K562 (cell line): Measurements from ENCODE around the gene ZC3H18. TPM values are rescaled to one million over a fixed set of nuclear protein-coding genes. Genes with fewer than 3 reads are reported as not detected.
A peak's percentile ranks its signal among the peaks of the same experiment; 100 is the strongest.

ENCODE experiments used
- ARID2 ChIP-seq: fragments of 450-650 bp; IDR thresholded peaks from 2 replicates; pipeline ENCODE4 v1.6.1; 2017; ENCODE audit warnings: antibody characterized with exemption, mild to moderate bottlenecking
- CBFA2T2 ChIP-seq: fragments of 450-650 bp; conservative IDR thresholded peaks from 2 replicates; pipeline ENCODE4 v1.6.1; 2017; ENCODE audit warnings: mild to moderate bottlenecking
- E2F3 ChIP-seq: fragments of 250-450 bp; sonication (Bioruptor Pico); IDR thresholded peaks from 2 replicates; pipeline ENCODE4 v1.4.0; 2020; ENCODE audit warnings: mild to moderate bottlenecking
- GTF2E2 ChIP-seq: fragments of 200-800 bp; sonication (Bioruptor generic); IDR thresholded peaks from 2 replicates; pipeline ENCODE4 v1.6.1; 2016; ENCODE audit warnings: missing genetic modification characterization, missing compliant biosample characterization
- HMG20A ChIP-seq: fragments of 450-650 bp; formaldehyde crosslinking; conservative IDR thresholded peaks from 2 replicates; pipeline ENCODE4 v1.4.0; 2020; ENCODE audit warnings: mild to moderate bottlenecking, mixed read lengths
- SMAD4 ChIP-seq: fragments of 250-450 bp; sonication (Bioruptor Pico); conservative IDR thresholded peaks from 2 replicates; pipeline ENCODE4 v1.8.0; 2021; ENCODE audit warnings: inconsistent platforms, mild to moderate bottlenecking, moderate library complexity
- U2AF2 ChIP-seq: fragments of 200-400 bp; formaldehyde crosslinking; optimal IDR thresholded peaks from 2 replicates; pipeline ENCODE3; 2017; ENCODE audit warnings: low read depth, mild to moderate bottlenecking, low read length
- ZFP1 ChIP-seq: fragments of 450-650 bp; formaldehyde crosslinking; IDR thresholded peaks from 2 replicates; pipeline ENCODE4 v1.4.0; 2020; ENCODE audit warnings: mild to moderate bottlenecking, mixed read lengths
- ZKSCAN3 ChIP-seq: fragments of 250-450 bp; sonication (Bioruptor Pico); IDR thresholded peaks from 2 replicates; pipeline ENCODE4 v1.4.0; 2020
- ZNF134 ChIP-seq: fragments of 250-450 bp; sonication (Bioruptor Pico); conservative IDR thresholded peaks from 2 replicates; pipeline ENCODE4 v1.4.0; 2020
- ZNF239 ChIP-seq: fragments of 250-450 bp; sonication (Bioruptor Pico); IDR thresholded peaks from 2 replicates; pipeline ENCODE4 v1.4.0; 2020; ENCODE audit warnings: mild to moderate bottlenecking
- polyA plus RNA-seq, 8 experiments: library from polyadenylated mRNA; depleted of rRNA in 4 of 8; stranded (reverse) in 5 of 8; unstranded in 3 of 8; fragments of >200 nt; fragmentation: Nextera tagmentation in 2 of 8; fragmentation: Illumina TruSeq in 1 of 8; extraction: Ambion mirVana in 2 of 8; extraction: Trizol in 1 of 8; gene quantifications; 2 replicates each; pipeline versions ENCODE4 v1.2.1 to v1.2.3, GENCODE V29; 2011 to 2014; ENCODE audit warnings: inconsistent platforms in 1 of 8, missing spikeins in 1 of 8
- total RNA-seq, 7 experiments: library from RNA; depleted of rRNA in 6 of 7; stranded (reverse); fragments of >200 nt in 6 of 7; fragmentation: Illumina TruSeq in 2 of 7; extraction: Trizol in 2 of 7; gene quantifications; 2 replicates each; pipeline versions ENCODE4 v1.2.1 to v1.2.3, GENCODE V29; 2011 to 2021; ENCODE audit warnings: low replicate concordance in 1 of 7
- TF ChIP-seq, protein P1 (sequence below): fragments of 250-450 bp; sonication (Bioruptor Pico); IDR thresholded peaks from 2 replicates; pipeline ENCODE4 v1.8.0; 2021; ENCODE audit warnings: mild to moderate bottlenecking, moderate library complexity
- TF ChIP-seq, protein P2 (sequence below), 2 experiments: fragments of 150-350 bp in 1 of 2; IDR thresholded peaks; 2 replicates each; pipeline ENCODE4 v1.6.1; 2012 to 2016; ENCODE audit warnings: low read depth in 2 of 2, low read length in 2 of 2, mild to moderate bottlenecking in 1 of 2, moderate library complexity in 1 of 2
- TF ChIP-seq, protein P3 (sequence below): fragments of 200-800 bp; sonication (Bioruptor generic); IDR thresholded peaks from 2 replicates; pipeline ENCODE4 v1.6.1; 2017; ENCODE audit warnings: missing genetic modification characterization, missing compliant biosample characterization
- TF ChIP-seq, protein P4 (sequence below), 2 experiments: fragments of 450-650 bp in 1 of 2; sonication (generic) in 1 of 2; formaldehyde crosslinking in 1 of 2; IDR thresholded peaks in 1 of 2; conservative IDR thresholded peaks in 1 of 2; 2 replicates each; pipeline versions ENCODE4 v1.6.1 to v1.8.1; 2016 to 2023; ENCODE audit warnings: mild to moderate bottlenecking in 2 of 2, moderate library complexity in 2 of 2, inconsistent platforms in 1 of 2, missing genetic modification reagents in 1 of 2
- TF ChIP-seq, protein P5 (sequence below): sonication (generic); formaldehyde crosslinking; IDR thresholded peaks from 2 replicates; pipeline ENCODE4 v1.8.0; 2022; ENCODE audit warnings: mild to moderate bottlenecking, missing genetic modification reagents, borderline replicate concordance

The ZC3H18 gene
- total and polyA plus RNA-seq, 9 of the 15 experiments (the other 6 are each of a cell fraction or from before 2014, with no cell fraction given): 1.7 to 88.7 (median 26.9) TPM

DNA sequence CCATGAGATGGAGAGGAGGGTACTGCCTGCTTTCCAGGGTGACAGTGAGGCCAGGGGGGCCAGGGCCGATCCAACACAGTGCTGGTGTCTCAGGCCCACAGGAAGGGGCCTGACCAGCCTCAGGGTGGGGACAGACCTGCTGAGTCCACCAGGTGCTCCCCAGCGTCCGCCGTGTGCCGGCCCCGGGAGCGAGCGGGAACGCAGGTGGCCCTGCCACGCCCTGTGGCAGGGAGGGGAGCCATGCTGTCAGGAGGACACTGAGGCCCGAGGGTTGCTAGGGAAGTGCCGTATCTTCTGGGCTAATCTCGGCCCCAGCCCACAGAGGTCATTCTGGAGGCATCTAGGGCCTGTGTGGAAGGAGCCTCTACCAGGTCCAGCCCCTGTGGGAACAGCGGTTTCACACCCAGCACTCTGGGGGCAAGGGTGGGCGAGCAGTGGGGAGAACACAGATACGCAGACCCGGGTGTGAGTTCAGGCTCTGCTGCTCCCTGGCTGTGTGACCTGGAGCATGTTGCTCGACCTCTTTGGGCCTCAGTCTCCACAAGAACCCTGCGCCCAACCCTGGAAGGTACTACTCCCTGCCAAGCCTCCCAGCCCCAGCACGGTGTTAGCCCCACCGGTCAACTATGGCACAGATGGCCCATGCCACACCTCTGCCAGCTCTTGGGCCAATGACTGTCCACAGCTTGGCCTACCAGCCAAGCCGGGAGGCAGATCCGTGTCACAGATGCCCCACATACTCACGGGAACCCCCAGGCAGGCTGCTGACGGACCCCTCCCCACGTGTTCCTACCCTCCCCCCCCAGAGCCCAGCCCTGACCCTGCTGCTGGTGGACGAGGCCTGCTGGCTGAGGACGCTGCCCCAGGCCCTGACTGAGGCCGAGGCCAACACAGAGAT is 43.9 kb upstream of the ZC3H18 start (continued):
- TF ChIP-seq, protein P1, sequence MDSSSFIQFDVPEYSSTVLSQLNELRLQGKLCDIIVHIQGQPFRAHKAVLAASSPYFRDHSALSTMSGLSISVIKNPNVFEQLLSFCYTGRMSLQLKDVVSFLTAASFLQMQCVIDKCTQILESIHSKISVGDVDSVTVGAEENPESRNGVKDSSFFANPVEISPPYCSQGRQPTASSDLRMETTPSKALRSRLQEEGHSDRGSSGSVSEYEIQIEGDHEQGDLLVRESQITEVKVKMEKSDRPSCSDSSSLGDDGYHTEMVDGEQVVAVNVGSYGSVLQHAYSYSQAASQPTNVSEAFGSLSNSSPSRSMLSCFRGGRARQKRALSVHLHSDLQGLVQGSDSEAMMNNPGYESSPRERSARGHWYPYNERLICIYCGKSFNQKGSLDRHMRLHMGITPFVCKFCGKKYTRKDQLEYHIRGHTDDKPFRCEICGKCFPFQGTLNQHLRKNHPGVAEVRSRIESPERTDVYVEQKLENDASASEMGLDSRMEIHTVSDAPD (CRISPR knock-in tag): no peak
- TF ChIP-seq E2F3 (CRISPR knock-in tag) (no peak), ZNF134 (CRISPR knock-in tag) (no peak), ZKSCAN3 (CRISPR knock-in tag) (no peak), ZFP1 (no peak), HMG20A (CRISPR knock-in tag) (no peak), U2AF2 (no peak), GTF2E2 (tag) (no peak), ZNF239 (no peak), ARID2 (no peak), SMAD4 (CRISPR knock-in tag) (0 out of 2 replicates have a peak, but pooled peaks have one; percentile 29), CBFA2T2 (no peak)
- TF ChIP-seq, protein P2, sequence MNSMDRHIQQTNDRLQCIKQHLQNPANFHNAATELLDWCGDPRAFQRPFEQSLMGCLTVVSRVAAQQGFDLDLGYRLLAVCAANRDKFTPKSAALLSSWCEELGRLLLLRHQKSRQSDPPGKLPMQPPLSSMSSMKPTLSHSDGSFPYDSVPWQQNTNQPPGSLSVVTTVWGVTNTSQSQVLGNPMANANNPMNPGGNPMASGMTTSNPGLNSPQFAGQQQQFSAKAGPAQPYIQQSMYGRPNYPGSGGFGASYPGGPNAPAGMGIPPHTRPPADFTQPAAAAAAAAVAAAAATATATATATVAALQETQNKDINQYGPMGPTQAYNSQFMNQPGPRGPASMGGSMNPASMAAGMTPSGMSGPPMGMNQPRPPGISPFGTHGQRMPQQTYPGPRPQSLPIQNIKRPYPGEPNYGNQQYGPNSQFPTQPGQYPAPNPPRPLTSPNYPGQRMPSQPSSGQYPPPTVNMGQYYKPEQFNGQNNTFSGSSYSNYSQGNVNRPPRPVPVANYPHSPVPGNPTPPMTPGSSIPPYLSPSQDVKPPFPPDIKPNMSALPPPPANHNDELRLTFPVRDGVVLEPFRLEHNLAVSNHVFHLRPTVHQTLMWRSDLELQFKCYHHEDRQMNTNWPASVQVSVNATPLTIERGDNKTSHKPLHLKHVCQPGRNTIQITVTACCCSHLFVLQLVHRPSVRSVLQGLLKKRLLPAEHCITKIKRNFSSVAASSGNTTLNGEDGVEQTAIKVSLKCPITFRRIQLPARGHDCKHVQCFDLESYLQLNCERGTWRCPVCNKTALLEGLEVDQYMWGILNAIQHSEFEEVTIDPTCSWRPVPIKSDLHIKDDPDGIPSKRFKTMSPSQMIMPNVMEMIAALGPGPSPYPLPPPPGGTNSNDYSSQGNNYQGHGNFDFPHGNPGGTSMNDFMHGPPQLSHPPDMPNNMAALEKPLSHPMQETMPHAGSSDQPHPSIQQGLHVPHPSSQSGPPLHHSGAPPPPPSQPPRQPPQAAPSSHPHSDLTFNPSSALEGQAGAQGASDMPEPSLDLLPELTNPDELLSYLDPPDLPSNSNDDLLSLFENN (IDR thresholded peaks at IDR 0.05; ENCODE audit: low read depth in 2 of 2, low read length in 2 of 2): no peak
- TF ChIP-seq, protein P3, sequence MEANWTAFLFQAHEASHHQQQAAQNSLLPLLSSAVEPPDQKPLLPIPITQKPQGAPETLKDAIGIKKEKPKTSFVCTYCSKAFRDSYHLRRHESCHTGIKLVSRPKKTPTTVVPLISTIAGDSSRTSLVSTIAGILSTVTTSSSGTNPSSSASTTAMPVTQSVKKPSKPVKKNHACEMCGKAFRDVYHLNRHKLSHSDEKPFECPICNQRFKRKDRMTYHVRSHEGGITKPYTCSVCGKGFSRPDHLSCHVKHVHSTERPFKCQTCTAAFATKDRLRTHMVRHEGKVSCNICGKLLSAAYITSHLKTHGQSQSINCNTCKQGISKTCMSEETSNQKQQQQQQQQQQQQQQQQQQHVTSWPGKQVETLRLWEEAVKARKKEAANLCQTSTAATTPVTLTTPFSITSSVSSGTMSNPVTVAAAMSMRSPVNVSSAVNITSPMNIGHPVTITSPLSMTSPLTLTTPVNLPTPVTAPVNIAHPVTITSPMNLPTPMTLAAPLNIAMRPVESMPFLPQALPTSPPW: peak; percentile 59; the same call in 1 of the 2 replicates
- TF ChIP-seq, protein P4, sequence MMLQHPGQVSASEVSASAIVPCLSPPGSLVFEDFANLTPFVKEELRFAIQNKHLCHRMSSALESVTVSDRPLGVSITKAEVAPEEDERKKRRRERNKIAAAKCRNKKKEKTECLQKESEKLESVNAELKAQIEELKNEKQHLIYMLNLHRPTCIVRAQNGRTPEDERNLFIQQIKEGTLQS (IDR thresholded peaks at IDR 0.05): no peak
- TF ChIP-seq, protein P4 (CRISPR knock-in tag; conservative IDR thresholded peaks at IDR 0.05): no peak
- TF ChIP-seq, protein P5, sequence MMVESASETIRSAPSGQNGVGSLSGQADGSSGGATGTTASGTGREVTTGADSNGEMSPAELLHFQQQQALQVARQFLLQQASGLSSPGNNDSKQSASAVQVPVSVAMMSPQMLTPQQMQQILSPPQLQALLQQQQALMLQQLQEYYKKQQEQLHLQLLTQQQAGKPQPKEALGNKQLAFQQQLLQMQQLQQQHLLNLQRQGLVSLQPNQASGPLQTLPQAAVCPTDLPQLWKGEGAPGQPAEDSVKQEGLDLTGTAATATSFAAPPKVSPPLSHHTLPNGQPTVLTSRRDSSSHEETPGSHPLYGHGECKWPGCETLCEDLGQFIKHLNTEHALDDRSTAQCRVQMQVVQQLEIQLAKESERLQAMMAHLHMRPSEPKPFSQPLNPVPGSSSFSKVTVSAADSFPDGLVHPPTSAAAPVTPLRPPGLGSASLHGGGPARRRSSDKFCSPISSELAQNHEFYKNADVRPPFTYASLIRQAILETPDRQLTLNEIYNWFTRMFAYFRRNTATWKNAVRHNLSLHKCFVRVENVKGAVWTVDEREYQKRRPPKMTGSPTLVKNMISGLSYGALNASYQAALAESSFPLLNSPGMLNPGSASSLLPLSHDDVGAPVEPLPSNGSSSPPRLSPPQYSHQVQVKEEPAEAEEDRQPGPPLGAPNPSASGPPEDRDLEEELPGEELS: no peak
